ENCODE measurements around the gene BTBD16. TPM values are rescaled to one million over a fixed set of nuclear protein-coding genes. Genes with fewer than 3 reads are reported as not detected.

Gene BTBD16
- total RNA-seq, 4 donors from 2014 or later = not detected

GRCh38 chr10:122277526-122278136 lies 6.5 kb downstream of the BTBD16 start:
- no peak for TF ChIP-seq CTCF (IDR thresholded peaks at IDR 0.05; ENCODE audit: low read depth)

- TF ChIP-seq CTCF (IDR thresholded peaks at IDR 0.05; ENCODE audit: low read depth) = no peak
These were observed 8.6 kb downstream of the BTBD16 start for GRCh38 chr10:122279725-122280141.

GRCh38 chr10:122280156-122280555 lies 9.1 kb downstream of the BTBD16 start:
- TF ChIP-seq CTCF (IDR thresholded peaks at IDR 0.05; ENCODE audit: low read depth) = no peak

GRCh38 chr10:122281018-122281626 lies 10.0 kb downstream of the BTBD16 start:
- no peak for TF ChIP-seq CTCF (IDR thresholded peaks at IDR 0.05; ENCODE audit: low read depth)

- TF ChIP-seq CTCF (IDR thresholded peaks at IDR 0.05; ENCODE audit: low read depth) = no peak
These were observed 10.7 kb downstream of the BTBD16 start for GRCh38 chr10:122281751-122282150.

GRCh38 chr10:122282253-122282671 lies 11.2 kb downstream of the BTBD16 start:
- TF ChIP-seq CTCF (IDR thresholded peaks at IDR 0.05; ENCODE audit: low read depth) = no peak

GRCh38 chr10:122282909-122283308 lies 11.8 kb downstream of the BTBD16 start:
- no peak for TF ChIP-seq CTCF (IDR thresholded peaks at IDR 0.05; ENCODE audit: low read depth)

Measured in subcutaneous adipose tissue (tissue), 4 donors.